ACC112 (cell line): ENCODE measurements around the gene NAB1.

Experiments
- H2AFZ ChIP-seq: fragments of 200-600 bp; sonication (generic); one replicate; pipeline ENCODE4 v1.6.0; 2017; ENCODE audit warnings: antibody characterized with exemption, low read length; ENCODE audit not compliant: unreplicated experiment
- H3K27ac ChIP-seq: fragments of 200-600 bp; sonication (generic); 2 replicates; pipeline ENCODE4 v1.5.1; 2014; ENCODE audit warnings: low read depth, mild to moderate bottlenecking, antibody characterized with exemption, low read length, moderate library complexity
- H3K27me3 ChIP-seq: fragments of 200-600 bp; sonication (generic); 2 replicates; pipeline ENCODE4 v1.6.1; 2014; ENCODE audit warnings: mild to moderate bottlenecking, antibody characterized with exemption, low read length, moderate library complexity, mixed read lengths; ENCODE audit not compliant: insufficient read depth
- H3K36me3 ChIP-seq: fragments of 200-600 bp; sonication (generic); 2 replicates; pipeline ENCODE4 v1.6.1; 2016; ENCODE audit warnings: mild to moderate bottlenecking, antibody characterized with exemption, low read length, moderate library complexity, mixed read lengths; ENCODE audit not compliant: insufficient read depth
- H3K4me1 ChIP-seq: fragments of 200-600 bp; sonication (generic); one replicate; pipeline ENCODE4 v1.6.1; 2016; ENCODE audit warnings: low read length, mixed read lengths; ENCODE audit not compliant: insufficient read depth, unreplicated experiment, control insufficient read depth
- H3K4me3 ChIP-seq: fragments of 200-600 bp; sonication (generic); 2 replicates; pipeline ENCODE4 v1.5.1; 2014; ENCODE audit warnings: mild to moderate bottlenecking, low read depth, low read length
- H3K79me2 ChIP-seq: fragments of 200-600 bp; sonication (generic); one replicate; pipeline ENCODE4 v1.6.0; 2016; ENCODE audit warnings: low read length; ENCODE audit not compliant: control insufficient read depth, unreplicated experiment, insufficient read depth

NAB1 gene

DNA sequence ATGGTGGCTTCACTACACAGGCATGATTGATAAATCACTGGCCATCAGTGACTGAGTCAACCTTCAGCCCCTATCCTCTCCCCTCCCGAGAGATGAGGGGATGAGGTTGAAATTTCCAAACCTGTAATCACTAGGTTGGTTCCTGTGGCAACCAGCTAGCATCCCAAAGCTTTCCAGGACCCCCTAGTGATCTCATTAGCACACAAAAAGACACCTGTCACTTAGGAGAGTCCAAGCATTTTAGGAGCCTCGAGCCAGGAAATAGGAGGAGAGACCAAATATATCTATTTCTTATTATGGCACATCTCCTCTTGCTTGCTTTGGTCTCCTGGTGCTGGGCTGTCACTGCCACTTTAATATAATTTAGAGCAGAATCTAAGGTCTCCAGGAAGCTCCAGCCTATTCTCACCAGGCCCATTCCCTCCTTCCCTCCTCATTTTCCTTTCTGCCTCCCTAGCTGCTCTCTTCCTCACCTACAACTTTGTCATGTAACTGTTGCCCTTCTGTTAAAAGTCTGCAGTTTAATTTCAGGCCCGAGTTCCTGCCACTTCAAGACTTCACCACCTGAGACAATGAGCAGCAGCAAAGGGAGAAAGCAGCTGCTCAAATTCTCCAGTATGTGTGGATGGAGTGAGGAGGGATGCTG lies 33.2 kb upstream of the NAB1 start:
- Histone ChIP-seq H2AFZ (no peak overlapping the region), H3K4me3 (no peak overlapping the region), H3K27ac (no peak overlapping the region), H3K27me3 (no peaks in the 10 kb centered on the region), H3K79me2 (no peaks in the 10 kb centered on the region), H3K36me3 (no peaks in the 10 kb centered on the region), H3K4me1 (no peaks in the 10 kb centered on the region)

DNA sequence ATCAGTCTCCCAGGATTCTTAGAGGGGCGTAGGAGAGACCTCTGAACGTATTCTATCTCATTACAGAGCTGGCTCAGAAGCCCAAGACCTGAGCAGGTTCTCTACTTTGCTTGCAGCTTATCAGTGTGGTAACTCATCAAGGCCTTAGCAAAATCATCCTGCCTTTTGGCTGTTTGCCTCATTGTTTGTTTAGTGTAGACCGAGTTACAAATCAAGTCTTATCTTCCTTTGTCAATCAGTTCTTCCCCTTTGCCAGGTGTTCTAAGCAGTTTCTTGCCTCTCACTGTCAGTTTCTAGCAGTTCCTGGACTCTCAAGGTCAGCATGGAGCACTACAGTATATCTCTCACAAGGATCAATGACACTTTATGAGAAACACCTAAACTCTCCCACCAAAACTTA lies 30.9 kb upstream of the NAB1 start:
- no peaks in the 10 kb centered on the region for H3K27me3 ChIP-seq
- H2AFZ ChIP-seq: no peak overlapping the region
- H3K4me3 ChIP-seq: no peak overlapping the region
- no peaks in the 10 kb centered on the region for H3K4me1 ChIP-seq
- H3K27ac ChIP-seq: no peak overlapping the region
- H3K36me3 ChIP-seq: no peaks in the 10 kb centered on the region
- no peaks in the 10 kb centered on the region for H3K79me2 ChIP-seq

DNA sequence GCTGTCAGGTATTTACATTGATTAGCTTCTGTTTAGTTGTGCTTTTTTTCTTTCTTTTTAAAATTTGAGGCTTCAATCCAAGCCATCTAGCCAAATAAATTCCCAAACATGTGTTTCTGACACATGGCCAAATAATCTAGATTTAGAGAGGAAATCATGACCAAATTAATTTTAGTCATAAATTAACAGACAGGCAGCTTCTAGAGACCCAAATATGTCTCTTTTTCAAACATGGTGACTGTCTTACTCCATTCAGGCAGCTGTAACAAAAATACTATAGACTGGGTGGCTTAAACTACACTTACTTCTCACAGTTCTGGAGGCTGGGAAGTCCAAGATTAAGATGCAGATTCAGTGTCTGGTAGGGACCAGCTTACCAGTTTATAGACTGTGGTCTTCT lies 23.2 kb upstream of the NAB1 start:
- peaks cover 20% of the 10 kb centered on the region for H3K4me1 ChIP-seq
- no peak overlapping the region for H3K27ac ChIP-seq
- H3K4me3 ChIP-seq: no peak overlapping the region
- no peaks in the 10 kb centered on the region for H3K36me3 ChIP-seq
- H3K79me2 ChIP-seq: no peaks in the 10 kb centered on the region
- H3K27me3 ChIP-seq: no peaks in the 10 kb centered on the region
- no peak overlapping the region for H2AFZ ChIP-seq

DNA sequence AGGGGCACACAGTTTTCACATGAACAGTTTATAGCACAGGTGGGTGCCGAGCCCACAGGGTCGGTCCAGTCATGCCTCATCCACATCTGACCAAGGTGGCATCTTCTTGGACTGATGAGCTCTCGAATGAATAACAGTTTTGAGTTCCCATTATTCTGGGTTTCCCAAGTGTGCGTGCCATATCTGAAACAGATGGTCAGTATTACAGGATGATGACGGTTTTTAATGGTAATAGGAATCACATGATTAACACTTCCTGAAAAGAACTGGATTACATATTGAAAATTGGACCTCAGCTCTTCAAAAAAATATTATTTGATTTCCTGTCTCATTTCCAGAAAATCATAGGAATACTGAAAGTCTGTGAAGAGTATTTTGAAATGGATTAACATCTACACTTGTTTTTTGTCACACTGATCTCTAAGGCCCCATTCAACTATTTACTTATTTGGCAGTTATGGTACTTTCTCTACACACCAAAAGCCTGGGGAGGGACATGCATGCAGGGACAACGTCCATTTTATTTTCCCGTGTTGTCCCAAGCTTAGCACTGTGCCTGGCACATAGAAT lies 22.2 kb upstream of the NAB1 start:
- H3K4me1 ChIP-seq: peaks cover 20% of the 10 kb centered on the region
- no peaks in the 10 kb centered on the region for H3K27me3 ChIP-seq
- peak overlapping the region; percentile 75 for H2AFZ ChIP-seq
- no peaks in the 10 kb centered on the region for H3K36me3 ChIP-seq
- no peak overlapping the region for H3K4me3 ChIP-seq
- no peaks in the 10 kb centered on the region for H3K79me2 ChIP-seq
- no peak overlapping the region for H3K27ac ChIP-seq

DNA sequence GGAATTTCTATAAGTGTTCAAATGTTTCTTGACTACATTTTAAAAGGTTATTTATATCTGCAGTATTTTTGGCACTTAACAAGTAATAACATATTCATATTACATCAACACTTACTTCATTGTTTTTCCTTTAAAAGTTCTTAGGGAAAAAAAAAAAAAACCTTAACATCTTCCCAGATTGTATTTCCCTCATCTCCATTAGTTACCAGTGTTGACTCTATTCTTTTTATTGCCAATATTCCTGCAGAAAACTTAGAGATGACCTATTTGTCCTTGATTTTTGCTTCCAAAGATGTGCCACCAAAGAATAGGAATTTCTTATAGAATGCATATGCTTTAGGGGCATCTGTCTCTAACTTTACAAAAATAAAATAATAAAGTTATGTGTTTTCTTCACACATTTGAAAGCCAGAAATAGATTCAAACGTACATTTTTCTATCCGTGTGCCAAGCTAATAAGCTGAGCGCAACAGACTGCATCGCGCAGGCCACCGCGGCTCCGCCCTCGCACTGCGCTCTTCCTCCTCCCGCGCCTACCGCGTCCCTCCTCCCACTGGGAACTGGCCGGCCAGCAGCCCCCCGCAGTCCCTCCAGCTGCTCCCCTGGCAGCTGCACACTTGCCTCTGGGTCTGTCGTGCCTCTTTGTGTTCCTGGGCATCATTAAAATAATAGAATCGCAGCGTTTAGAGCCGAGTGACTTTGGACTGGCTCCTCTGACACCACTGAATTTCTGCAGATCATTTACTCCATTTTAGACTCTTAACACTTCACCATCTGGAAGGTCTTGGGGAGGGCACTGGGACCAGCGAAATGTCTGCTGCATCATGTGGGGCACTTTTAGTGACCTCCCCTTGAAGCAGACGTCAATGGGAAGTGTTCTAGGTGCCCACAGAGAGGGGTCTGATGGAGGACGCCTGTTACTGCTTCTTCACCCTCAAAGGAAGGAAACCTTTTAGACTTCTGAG lies 21.2 kb upstream of the NAB1 start:
- no peaks in the 10 kb centered on the region for H3K36me3 ChIP-seq
- H3K79me2 ChIP-seq: no peaks in the 10 kb centered on the region
- H2AFZ ChIP-seq: peak overlapping the region; percentile 75
- no peaks in the 10 kb centered on the region for H3K27me3 ChIP-seq
- peak overlapping the region; percentile 74 for H3K4me3 ChIP-seq
- no peak overlapping the region for H3K27ac ChIP-seq
- H3K4me1 ChIP-seq: peaks cover 20% of the 10 kb centered on the region

DNA sequence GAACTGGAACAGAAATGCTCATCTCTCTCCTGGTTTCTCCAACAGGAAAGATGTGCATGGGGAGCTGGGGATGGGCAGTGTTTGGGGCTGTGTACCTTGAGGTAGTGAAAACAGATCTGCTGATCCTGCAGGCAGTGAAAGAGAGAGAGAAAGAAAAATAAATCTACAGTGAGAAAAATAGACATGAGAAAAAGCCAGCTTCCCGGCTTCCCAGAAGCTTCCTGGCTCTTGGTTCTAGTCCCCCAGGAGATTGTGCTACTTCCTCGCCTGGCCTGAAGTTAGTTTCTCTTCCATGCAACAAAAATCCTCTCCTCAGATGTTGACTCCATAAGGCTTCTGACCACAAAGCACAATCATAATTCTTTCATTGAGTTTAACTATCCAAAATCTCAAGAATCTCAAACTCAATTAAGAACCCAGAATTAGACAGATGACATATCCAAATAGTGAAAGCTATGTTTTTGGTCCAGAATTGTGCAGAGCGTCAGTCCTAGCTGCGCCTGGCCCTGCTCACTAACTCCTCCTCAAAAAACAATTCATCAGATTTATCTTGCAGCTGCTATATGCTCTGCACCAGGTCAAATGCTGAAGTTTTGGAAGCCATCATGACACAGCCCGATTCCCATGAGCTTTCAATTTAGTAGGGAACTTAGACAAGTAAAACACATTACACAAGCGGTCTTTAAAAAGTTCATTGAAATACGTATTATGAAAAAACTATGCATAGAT lies 20.1 kb upstream of the NAB1 start:
- H3K27ac ChIP-seq: no peak overlapping the region
- no peaks in the 10 kb centered on the region for H3K36me3 ChIP-seq
- peak overlapping the region; percentile 74 for H3K4me3 ChIP-seq
- H3K4me1 ChIP-seq: peaks cover 20% of the 10 kb centered on the region
- H3K27me3 ChIP-seq: no peaks in the 10 kb centered on the region
- peak overlapping the region; percentile 7 for H2AFZ ChIP-seq
- no peaks in the 10 kb centered on the region for H3K79me2 ChIP-seq

DNA sequence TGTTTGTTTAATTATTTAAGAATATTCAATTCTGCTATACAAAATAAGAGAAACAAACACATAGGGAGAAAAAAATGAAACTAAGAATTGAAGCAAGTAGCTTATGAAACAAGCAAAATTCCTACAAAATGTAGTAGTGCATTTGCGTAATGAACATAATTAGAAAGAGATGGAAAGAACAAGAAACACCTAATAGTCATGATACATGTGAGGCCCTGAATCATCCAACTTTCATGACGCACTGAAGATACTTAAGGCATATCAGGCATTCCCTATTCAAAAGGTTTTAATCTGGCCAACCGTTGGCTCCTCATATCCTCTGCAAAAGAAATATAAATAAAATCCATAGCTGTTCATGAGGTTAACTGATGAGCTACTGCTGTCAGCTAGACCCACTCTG lies 14.5 kb upstream of the NAB1 start:
- H2AFZ ChIP-seq: no peak overlapping the region
- no peaks in the 10 kb centered on the region for H3K79me2 ChIP-seq
- H3K27ac ChIP-seq: no peak overlapping the region
- H3K36me3 ChIP-seq: no peaks in the 10 kb centered on the region
- H3K4me3 ChIP-seq: no peak overlapping the region
- peaks cover 26% of the 10 kb centered on the region for H3K4me1 ChIP-seq
- no peaks in the 10 kb centered on the region for H3K27me3 ChIP-seq

DNA sequence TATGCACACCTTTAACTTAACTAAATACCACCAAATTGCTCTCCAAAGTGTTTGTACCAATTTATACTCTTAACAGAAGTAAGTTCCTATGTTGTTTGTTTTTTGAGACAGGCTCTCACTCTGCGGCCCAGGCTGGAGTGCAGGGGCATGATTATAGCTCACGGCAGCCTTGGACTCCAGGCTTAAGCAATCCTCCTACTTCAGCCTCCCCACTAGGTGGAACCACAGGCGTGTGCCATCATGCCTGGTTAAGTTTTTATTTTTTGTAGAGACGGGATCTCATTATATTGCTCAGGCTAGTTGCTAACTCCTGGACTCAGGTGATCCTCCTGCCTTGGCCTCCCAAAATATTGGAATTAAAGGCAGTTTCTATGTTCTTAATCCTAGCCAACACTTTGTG lies 13.1 kb upstream of the NAB1 start:
- Histone ChIP-seq H3K79me2 (no peaks in the 10 kb centered on the region), H3K27ac (no peak overlapping the region), H3K36me3 (no peaks in the 10 kb centered on the region), H3K4me3 (no peak overlapping the region; the same call in 1 of the 2 replicates), H3K4me1 (peaks cover 30% of the 10 kb centered on the region), H3K27me3 (no peaks in the 10 kb centered on the region), H2AFZ (no peak overlapping the region)

DNA sequence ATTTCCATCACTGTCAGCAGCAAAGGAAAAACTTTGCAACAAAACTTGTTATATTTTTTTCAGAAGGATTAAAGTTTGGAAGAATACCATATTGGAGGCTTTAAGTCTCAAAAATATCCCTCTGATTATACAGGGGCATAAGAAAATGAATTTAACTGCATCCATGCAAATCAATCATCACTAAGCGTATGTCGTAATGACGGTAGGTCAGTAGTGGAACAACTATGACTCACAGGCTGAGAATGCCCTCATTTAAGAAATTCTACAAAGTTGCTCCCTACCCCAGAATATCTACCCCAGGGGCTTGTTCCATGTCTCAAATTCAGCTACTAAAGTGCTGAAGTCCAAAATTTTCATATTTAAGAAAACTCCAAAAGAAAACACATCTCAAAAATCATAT lies 12.5 kb upstream of the NAB1 start:
- Histone ChIP-seq H3K79me2 (no peaks in the 10 kb centered on the region), H2AFZ (no peak overlapping the region), H3K36me3 (no peaks in the 10 kb centered on the region), H3K27me3 (no peaks in the 10 kb centered on the region), H3K27ac (no peak overlapping the region), H3K4me3 (no peak overlapping the region; the same call in 1 of the 2 replicates), H3K4me1 (peaks cover 32% of the 10 kb centered on the region)

DNA sequence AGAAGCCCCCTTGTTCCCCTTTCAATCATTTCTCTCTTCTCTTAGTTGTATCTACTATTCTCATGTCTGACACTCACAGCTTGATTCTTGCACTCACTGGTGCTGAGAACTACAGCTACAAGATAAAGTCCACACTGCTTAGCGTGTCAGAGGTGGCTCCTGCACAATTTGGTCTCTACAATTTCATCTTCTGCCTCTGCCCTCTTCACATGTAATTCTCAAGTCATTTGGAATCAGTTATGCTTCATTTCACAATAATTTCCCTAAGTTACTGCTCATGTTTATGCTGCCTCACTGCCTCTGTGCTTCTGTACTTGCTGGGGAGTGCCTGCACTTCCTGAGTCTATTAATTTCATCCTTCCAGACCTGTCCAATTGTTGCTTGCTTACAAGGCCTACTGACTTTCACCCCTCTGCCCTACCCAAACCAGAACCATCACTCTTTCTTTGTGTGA lies 11.6 kb upstream of the NAB1 start:
- Histone ChIP-seq H2AFZ (no peak overlapping the region), H3K36me3 (no peaks in the 10 kb centered on the region), H3K27ac (peak overlapping the region; percentile 14), H3K4me1 (peaks cover 33% of the 10 kb centered on the region), H3K4me3 (no peak overlapping the region), H3K27me3 (no peaks in the 10 kb centered on the region), H3K79me2 (no peaks in the 10 kb centered on the region)
